ENCODE results near the gene MUC15.

DNA sequence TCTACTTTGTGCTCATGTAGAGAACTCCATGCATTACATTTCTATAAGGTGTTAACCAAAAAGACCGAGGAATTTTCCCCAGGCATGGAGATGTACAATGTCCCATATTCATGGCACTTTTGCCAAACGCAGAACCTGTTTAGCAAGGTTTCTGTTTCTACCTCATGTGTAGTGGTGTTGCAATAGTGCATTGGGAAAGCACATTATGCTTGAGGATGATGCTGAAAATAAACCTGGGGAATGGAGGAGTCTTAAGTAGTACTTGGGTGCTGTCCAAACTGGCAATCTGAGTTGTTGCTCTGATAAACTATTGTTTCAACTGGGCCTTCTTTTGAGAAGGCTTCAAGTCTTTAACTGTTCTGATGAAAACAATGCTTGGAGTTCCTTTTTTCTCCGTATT is 11.5 kb upstream of the MUC15 start:
- TF ChIP-seq EZH2 (IDR thresholded peaks at IDR 0.05; ENCODE audit: low read length, missing control alignments), result no peak
- TF ChIP-seq, protein P1, sequence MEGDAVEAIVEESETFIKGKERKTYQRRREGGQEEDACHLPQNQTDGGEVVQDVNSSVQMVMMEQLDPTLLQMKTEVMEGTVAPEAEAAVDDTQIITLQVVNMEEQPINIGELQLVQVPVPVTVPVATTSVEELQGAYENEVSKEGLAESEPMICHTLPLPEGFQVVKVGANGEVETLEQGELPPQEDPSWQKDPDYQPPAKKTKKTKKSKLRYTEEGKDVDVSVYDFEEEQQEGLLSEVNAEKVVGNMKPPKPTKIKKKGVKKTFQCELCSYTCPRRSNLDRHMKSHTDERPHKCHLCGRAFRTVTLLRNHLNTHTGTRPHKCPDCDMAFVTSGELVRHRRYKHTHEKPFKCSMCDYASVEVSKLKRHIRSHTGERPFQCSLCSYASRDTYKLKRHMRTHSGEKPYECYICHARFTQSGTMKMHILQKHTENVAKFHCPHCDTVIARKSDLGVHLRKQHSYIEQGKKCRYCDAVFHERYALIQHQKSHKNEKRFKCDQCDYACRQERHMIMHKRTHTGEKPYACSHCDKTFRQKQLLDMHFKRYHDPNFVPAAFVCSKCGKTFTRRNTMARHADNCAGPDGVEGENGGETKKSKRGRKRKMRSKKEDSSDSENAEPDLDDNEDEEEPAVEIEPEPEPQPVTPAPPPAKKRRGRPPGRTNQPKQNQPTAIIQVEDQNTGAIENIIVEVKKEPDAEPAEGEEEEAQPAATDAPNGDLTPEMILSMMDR (conservative IDR thresholded peaks at IDR 0.05 in 1 of 2, IDR thresholded peaks at IDR 0.05 in 1 of 2; ENCODE audit: low read depth in 1 of 2, low read length in 2 of 2), result no peak
